HEK293 (cell line): ENCODE results near the gene GLRX.

Experiments
- ZNF274 ChIP-seq, 2 experiments: fragments of 200-500 bp in 1 of 2; fragments of 450-650 bp in 1 of 2; sonication (Bioruptor generic) in 1 of 2; formaldehyde crosslinking in 1 of 2; IDR thresholded peaks; 2 replicates each; pipeline versions ENCODE4 v1.5.1 to v1.6.1; 2014 to 2016; ENCODE audit warnings: borderline replicate concordance in 1 of 2, inconsistent platforms in 1 of 2, low read length in 1 of 2, missing biosample characterization in 1 of 2, missing genetic modification characterization in 1 of 2
- ZNF621 ChIP-seq: fragments of 450-650 bp; formaldehyde crosslinking; IDR thresholded peaks from 2 replicates; pipeline ENCODE4 v1.5.1; 2017; ENCODE audit warnings: missing biosample characterization, missing genetic modification characterization
- TF ChIP-seq, protein P1 (sequence below): fragments of 450-650 bp; formaldehyde crosslinking; IDR thresholded peaks from 2 replicates; pipeline ENCODE4 v1.5.1; 2016; ENCODE audit warnings: missing biosample characterization, missing genetic modification characterization
- TF ChIP-seq, protein P2 (sequence below): fragments of 450-650 bp; formaldehyde crosslinking; IDR thresholded peaks from 2 replicates; pipeline ENCODE4 v1.5.1; 2016; ENCODE audit warnings: missing biosample characterization, missing genetic modification characterization
- TF ChIP-seq, protein P3 (sequence below): fragments of 450-650 bp; formaldehyde crosslinking; IDR thresholded peaks from 2 replicates; pipeline ENCODE4 v1.5.1; 2016; ENCODE audit warnings: missing biosample characterization, missing genetic modification characterization

DNA sequence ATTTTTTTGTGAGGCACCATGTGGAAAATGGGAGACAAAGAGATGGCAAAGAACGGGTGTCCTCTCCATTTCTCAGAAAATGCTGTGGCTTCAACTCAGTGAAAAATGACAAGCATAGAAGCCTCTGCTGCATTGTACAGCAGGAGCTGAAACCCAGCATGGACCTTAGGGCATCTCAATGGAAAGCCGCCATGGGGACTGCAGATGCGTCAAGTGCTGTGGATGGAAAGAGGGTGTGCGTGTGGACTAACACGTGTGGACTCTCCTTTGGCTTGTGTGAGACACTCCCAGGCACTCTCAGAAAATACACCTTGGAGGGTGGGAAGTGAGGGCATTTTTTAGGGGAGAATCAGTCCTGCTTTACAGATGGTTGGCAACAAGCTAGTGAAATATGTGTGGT is 2.2 kb upstream of the GLRX start:
- TF ChIP-seq ZNF621 (tag by site-specific recombination) (no peak), ZNF274 (IDR thresholded peaks at IDR 0.05; ENCODE audit: low read length) (no peak), ZNF274 (tag by site-specific recombination; IDR thresholded peaks at IDR 0.05; ENCODE audit: borderline replicate concordance) (no peak)
- TF ChIP-seq, protein P1, sequence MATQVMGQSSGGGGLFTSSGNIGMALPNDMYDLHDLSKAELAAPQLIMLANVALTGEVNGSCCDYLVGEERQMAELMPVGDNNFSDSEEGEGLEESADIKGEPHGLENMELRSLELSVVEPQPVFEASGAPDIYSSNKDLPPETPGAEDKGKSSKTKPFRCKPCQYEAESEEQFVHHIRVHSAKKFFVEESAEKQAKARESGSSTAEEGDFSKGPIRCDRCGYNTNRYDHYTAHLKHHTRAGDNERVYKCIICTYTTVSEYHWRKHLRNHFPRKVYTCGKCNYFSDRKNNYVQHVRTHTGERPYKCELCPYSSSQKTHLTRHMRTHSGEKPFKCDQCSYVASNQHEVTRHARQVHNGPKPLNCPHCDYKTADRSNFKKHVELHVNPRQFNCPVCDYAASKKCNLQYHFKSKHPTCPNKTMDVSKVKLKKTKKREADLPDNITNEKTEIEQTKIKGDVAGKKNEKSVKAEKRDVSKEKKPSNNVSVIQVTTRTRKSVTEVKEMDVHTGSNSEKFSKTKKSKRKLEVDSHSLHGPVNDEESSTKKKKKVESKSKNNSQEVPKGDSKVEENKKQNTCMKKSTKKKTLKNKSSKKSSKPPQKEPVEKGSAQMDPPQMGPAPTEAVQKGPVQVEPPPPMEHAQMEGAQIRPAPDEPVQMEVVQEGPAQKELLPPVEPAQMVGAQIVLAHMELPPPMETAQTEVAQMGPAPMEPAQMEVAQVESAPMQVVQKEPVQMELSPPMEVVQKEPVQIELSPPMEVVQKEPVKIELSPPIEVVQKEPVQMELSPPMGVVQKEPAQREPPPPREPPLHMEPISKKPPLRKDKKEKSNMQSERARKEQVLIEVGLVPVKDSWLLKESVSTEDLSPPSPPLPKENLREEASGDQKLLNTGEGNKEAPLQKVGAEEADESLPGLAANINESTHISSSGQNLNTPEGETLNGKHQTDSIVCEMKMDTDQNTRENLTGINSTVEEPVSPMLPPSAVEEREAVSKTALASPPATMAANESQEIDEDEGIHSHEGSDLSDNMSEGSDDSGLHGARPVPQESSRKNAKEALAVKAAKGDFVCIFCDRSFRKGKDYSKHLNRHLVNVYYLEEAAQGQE (tag by site-specific recombination): no peak
- TF ChIP-seq, protein P2, sequence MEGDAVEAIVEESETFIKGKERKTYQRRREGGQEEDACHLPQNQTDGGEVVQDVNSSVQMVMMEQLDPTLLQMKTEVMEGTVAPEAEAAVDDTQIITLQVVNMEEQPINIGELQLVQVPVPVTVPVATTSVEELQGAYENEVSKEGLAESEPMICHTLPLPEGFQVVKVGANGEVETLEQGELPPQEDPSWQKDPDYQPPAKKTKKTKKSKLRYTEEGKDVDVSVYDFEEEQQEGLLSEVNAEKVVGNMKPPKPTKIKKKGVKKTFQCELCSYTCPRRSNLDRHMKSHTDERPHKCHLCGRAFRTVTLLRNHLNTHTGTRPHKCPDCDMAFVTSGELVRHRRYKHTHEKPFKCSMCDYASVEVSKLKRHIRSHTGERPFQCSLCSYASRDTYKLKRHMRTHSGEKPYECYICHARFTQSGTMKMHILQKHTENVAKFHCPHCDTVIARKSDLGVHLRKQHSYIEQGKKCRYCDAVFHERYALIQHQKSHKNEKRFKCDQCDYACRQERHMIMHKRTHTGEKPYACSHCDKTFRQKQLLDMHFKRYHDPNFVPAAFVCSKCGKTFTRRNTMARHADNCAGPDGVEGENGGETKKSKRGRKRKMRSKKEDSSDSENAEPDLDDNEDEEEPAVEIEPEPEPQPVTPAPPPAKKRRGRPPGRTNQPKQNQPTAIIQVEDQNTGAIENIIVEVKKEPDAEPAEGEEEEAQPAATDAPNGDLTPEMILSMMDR (tag by site-specific recombination): no peak
- TF ChIP-seq, protein P3, sequence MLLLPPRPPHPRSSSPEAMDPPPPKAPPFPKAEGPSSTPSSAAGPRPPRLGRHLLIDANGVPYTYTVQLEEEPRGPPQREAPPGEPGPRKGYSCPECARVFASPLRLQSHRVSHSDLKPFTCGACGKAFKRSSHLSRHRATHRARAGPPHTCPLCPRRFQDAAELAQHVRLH: no peak
